PC-3 (cell line): Measurements from ENCODE around the gene ARHGEF11. TPM values are rescaled to one million over a fixed set of nuclear protein-coding genes. Genes with fewer than 3 reads are reported as not detected.

ENCODE experiments used
- ATAC-seq: fragments of 200-7000 bp; cut with Tn5 transposase; 2 replicates; pipeline ENCODE4 v1.9.1; 2020; ENCODE audit warnings: mild to moderate bottlenecking, moderate library complexity
- BruUV-seq: library from RNA; stranded (reverse); fragments of 400-500 nt; replicated peaks from 2 replicates; lab custom pipeline; 2021; lab: Mats Ljungman, UMichigan
- CTCF ChIA-PET: fragments of 300-600 bp; sonication (Branson Sonifier 250); formaldehyde crosslinking; loops from one replicate; lab custom pipeline; 2022; ENCODE audit warnings: antibody characterized with exemption; lab: Charles Lee
- POLR2A ChIA-PET: fragments of 300-600 bp; sonication (Branson Sonifier 250); formaldehyde crosslinking; loops from one replicate; lab custom pipeline; 2022; ENCODE audit warnings: antibody characterized with exemption; ENCODE audit not compliant: unreplicated experiment; lab: Charles Lee
- DNase-seq: peaks from one replicate; pipeline ENCODE4 v3.0.0-alpha.2; 2015
- H2AFZ ChIP-seq: fragments of 300-600 bp; sonication (generic); 2 replicates; pipeline ENCODE4 v1.6.0; 2016; ENCODE audit warnings: antibody characterized with exemption, low read length
- H3F3A ChIP-seq: fragments of 300-600 bp; sonication (generic); one replicate; pipeline ENCODE4 v1.6.0; 2017; ENCODE audit warnings: antibody characterized with exemption, low read length, control low read depth, mild to moderate bottlenecking; ENCODE audit not compliant: unreplicated experiment
- H3K27ac ChIP-seq: fragments of 300-600 bp; sonication (generic); 2 replicates; pipeline ENCODE4 v1.5.1; 2016; ENCODE audit warnings: mild to moderate bottlenecking, low read length
- H3K27me3 ChIP-seq: fragments of 300-600 bp; sonication (generic); 2 replicates; pipeline ENCODE4 v1.6.1; 2016; ENCODE audit warnings: low read length, mixed read lengths
- H3K36me3 ChIP-seq: fragments of 300-600 bp; sonication (generic); 2 replicates; pipeline ENCODE4 v1.6.1; 2016; ENCODE audit warnings: low read depth, mixed run types, low read length, mixed read lengths
- H3K4me1 ChIP-seq: fragments of 300-600 bp; sonication (generic); 2 replicates; pipeline ENCODE4 v1.5.1; 2016; ENCODE audit warnings: low read length; ENCODE audit not compliant: insufficient read depth
- H3K4me2 ChIP-seq: fragments of 300-600 bp; sonication (generic); 2 replicates; pipeline ENCODE4 v1.6.0; 2016; ENCODE audit warnings: low read length
- H3K4me3 ChIP-seq: fragments of 300-600 bp; sonication (generic); 2 replicates; pipeline ENCODE4 v1.5.1; 2016; ENCODE audit warnings: mild to moderate bottlenecking, low read length, mixed read lengths
- H3K79me2 ChIP-seq: fragments of 300-600 bp; sonication (generic); 2 replicates; pipeline ENCODE4 v1.6.1; 2017; ENCODE audit warnings: low read length, mixed read lengths
- H3K9ac ChIP-seq: fragments of 300-600 bp; sonication (generic); 2 replicates; pipeline ENCODE4 v1.6.0; 2016; ENCODE audit warnings: mild to moderate bottlenecking, low read length
- H3K9me2 ChIP-seq: fragments of 300-600 bp; sonication (generic); replicated peaks from 2 replicates; pipeline ENCODE4 v1.6.1; 2016; ENCODE audit warnings: mixed run types, low read length, mixed read lengths
- H3K9me3 ChIP-seq: fragments of 300-600 bp; sonication (generic); 2 replicates; pipeline ENCODE4 v1.6.1; 2016; ENCODE audit warnings: low read length, mixed read lengths
- H4K20me1 ChIP-seq: fragments of 300-600 bp; sonication (generic); 2 replicates; pipeline ENCODE4 v1.6.1; 2016; ENCODE audit warnings: low read length, mixed read lengths
- CTCF ChIP-seq: fragments of 300-600 bp; sonication (generic); conservative IDR thresholded peaks from 2 replicates; pipeline ENCODE4 v1.5.1; 2017; ENCODE audit warnings: antibody characterized with exemption, low read depth, mild to moderate bottlenecking, low read length
- EZH2 ChIP-seq: fragments of 300-600 bp; sonication (generic); IDR thresholded peaks from one replicate; pipeline ENCODE4 v1.6.1; 2017; ENCODE audit warnings: antibody characterized with exemption, mild to moderate bottlenecking, low read length; ENCODE audit not compliant: unreplicated experiment
- EZH2phosphoT487 ChIP-seq: fragments of 300-600 bp; sonication (generic); IDR thresholded peaks from 2 replicates; pipeline ENCODE4 v1.6.1; 2018; ENCODE audit warnings: mild to moderate bottlenecking, antibody characterized with exemption, low read length, borderline replicate concordance
- intact Hi-C: fragments of 100-400 bp; cut with micrococcal nuclease; formaldehyde crosslinking; loops from 2 replicates; pipeline ENCODE4 v1.9.0; 2023
- total RNA-seq: library from RNA; depleted of rRNA; stranded (reverse); fragments of >200 nt; gene quantifications from 2 replicates; pipeline ENCODE4 v1.2.3, GENCODE V29; 2014

The ARHGEF11 gene
- total RNA-seq, 1 experiment from 2014 or later, result 31.1 TPM

GRCh38 chr1:157092831-157093230 is 47.3 kb upstream of the ARHGEF11 start:
- Histone ChIP-seq H3K4me2 (no peak overlapping the region), H3K4me3 (no peak overlapping the region), H3K9me2 (no peaks in the 10 kb centered on the region), H3K27ac (no peak overlapping the region), H4K20me1 (no peaks in the 10 kb centered on the region), H3K27me3 (no peaks in the 10 kb centered on the region), H3K4me1 (0 out of 2 replicates have a peak, but pooled peaks cover 3% of the 10 kb centered on the region), H3F3A (no peaks in the 10 kb centered on the region), H2AFZ (no peak overlapping the region), H3K9ac (no peak overlapping the region), H3K36me3 (no peaks in the 10 kb centered on the region), H3K9me3 (no peaks in the 10 kb centered on the region), H3K79me2 (no peaks in the 10 kb centered on the region)
- ChIA-PET POLR2A (no interaction called here), CTCF (no interaction called here)
- BruUV-seq, result no TSS peak
- no peak for TF ChIP-seq EZH2phosphoT487
- TF ChIP-seq EZH2, result no peak
- TF ChIP-seq CTCF, result no peak
- ATAC-seq, result no peak
- intact Hi-C loops, result no loop called here
- no peak for DNase-seq

GRCh38 chr1:157091668-157092273 is 46.2 kb upstream of the ARHGEF11 start:
- BruUV-seq, result no TSS peak
- DNase-seq (no peak), ATAC-seq (no peak)
- ChIA-PET POLR2A (no interaction called here), CTCF (no interaction called here)
- Histone ChIP-seq H3K27me3 (no peaks in the 10 kb centered on the region), H3F3A (no peaks in the 10 kb centered on the region), H4K20me1 (no peaks in the 10 kb centered on the region), H3K9ac (no peak overlapping the region), H3K36me3 (no peaks in the 10 kb centered on the region), H3K27ac (no peak overlapping the region), H3K9me3 (no peaks in the 10 kb centered on the region), H3K9me2 (no peaks in the 10 kb centered on the region), H3K4me3 (no peak overlapping the region), H3K4me1 (0 out of 2 replicates have a peak, but pooled peaks cover 3% of the 10 kb centered on the region), H3K79me2 (no peaks in the 10 kb centered on the region), H2AFZ (no peak overlapping the region), H3K4me2 (no peak overlapping the region)
- intact Hi-C loops, result no loop called here
- no peak for TF ChIP-seq EZH2
- TF ChIP-seq EZH2phosphoT487, result no peak
- no peak for TF ChIP-seq CTCF

- Histone ChIP-seq H3K27me3 (no peaks in the 10 kb centered on the region), H3K9me2 (no peaks in the 10 kb centered on the region), H3K4me3 (no peak overlapping the region), H3K4me2 (no peak overlapping the region), H4K20me1 (no peaks in the 10 kb centered on the region), H3K4me1 (0 out of 2 replicates have a peak, but pooled peaks cover 3% of the 10 kb centered on the region), H3K27ac (no peak overlapping the region), H3F3A (no peaks in the 10 kb centered on the region), H2AFZ (no peak overlapping the region), H3K79me2 (no peaks in the 10 kb centered on the region), H3K9me3 (no peaks in the 10 kb centered on the region), H3K9ac (no peak overlapping the region), H3K36me3 (no peaks in the 10 kb centered on the region)
- BruUV-seq, result no TSS peak
- intact Hi-C loops, result no loop called here
- POLR2A ChIA-PET, result no interaction called here
- no peak for DNase-seq
- TF ChIP-seq CTCF (no peak), EZH2 (no peak), EZH2phosphoT487 (no peak)
- CTCF ChIA-PET, result interaction anchor here (1.1 to 2.0 kb wide), 2 partner anchors 17 to 65 kb away, joined by 3 to 72 read pairs; no protein-coding TSS in a partner anchor
- no peak for ATAC-seq
Measured at GRCh38 chr1:157091186-157091585, 45.6 kb upstream of the ARHGEF11 start.
